SK-N-SH treated with all-trans-retinoic acid at 6 μM for 48 hours (cell line): Measurements from ENCODE around the gene AKAP13.

Experiments
- ATAC-seq: fragments of 200-7000 bp; cut with Tn5 transposase; 3 replicates; pipeline ENCODE4 v1.9.1; 2020; ENCODE audit warnings: mild to moderate bottlenecking, moderate library complexity
- ARNTL ChIP-seq: fragments of 450-650 bp; formaldehyde crosslinking; IDR thresholded peaks from 2 replicates; pipeline ENCODE4 v1.5.0; 2020; ENCODE audit warnings: low read depth, mild to moderate bottlenecking, moderate library complexity, borderline replicate concordance
- CSRNP3 ChIP-seq: fragments of 250-450 bp; sonication (Bioruptor Pico); IDR thresholded peaks from 2 replicates; pipeline ENCODE4 v1.5.1; 2021; ENCODE audit warnings: mild to moderate bottlenecking, moderate library complexity
- GLIS3 ChIP-seq: fragments of 250-450 bp; sonication (Bioruptor Pico); IDR thresholded peaks from 2 replicates; pipeline ENCODE4 v1.5.0; 2020; ENCODE audit warnings: mild to moderate bottlenecking, moderate library complexity
- ISL1 ChIP-seq: fragments of 250-450 bp; sonication (Bioruptor Pico); IDR thresholded peaks from 2 replicates; pipeline ENCODE4 v2.1.2; 2022; ENCODE audit warnings: mild to moderate bottlenecking, moderate library complexity
- OSR1 ChIP-seq: fragments of 250-450 bp; sonication (Bioruptor Pico); IDR thresholded peaks from 2 replicates; pipeline ENCODE4 v1.8.0; 2022; ENCODE audit warnings: moderate library complexity, mild to moderate bottlenecking, inconsistent platforms
- PPARA ChIP-seq: fragments of 250-450 bp; sonication (Bioruptor Pico); IDR thresholded peaks from 2 replicates; pipeline ENCODE4 v1.5.0; 2020; ENCODE audit warnings: mild to moderate bottlenecking, borderline replicate concordance
- SNAI2 ChIP-seq: fragments of 250-450 bp; sonication (Bioruptor Pico); IDR thresholded peaks from 2 replicates; pipeline ENCODE4 v1.5.0; 2020; ENCODE audit warnings: mild to moderate bottlenecking, moderate library complexity
- TCF4 ChIP-seq: fragments of 250-450 bp; sonication (Bioruptor Pico); IDR thresholded peaks from 2 replicates; pipeline ENCODE4 v1.8.0; 2021; ENCODE audit warnings: mild to moderate bottlenecking, moderate library complexity, borderline replicate concordance
- TOX ChIP-seq: fragments of 250-450 bp; sonication (Bioruptor Pico); IDR thresholded peaks from 2 replicates; pipeline ENCODE4 v1.8.0; 2021; ENCODE audit warnings: mild to moderate bottlenecking, moderate library complexity, borderline replicate concordance
- ZC3H10 ChIP-seq: fragments of 250-450 bp; sonication (Bioruptor Pico); IDR thresholded peaks from 2 replicates; pipeline ENCODE4 v1.5.1; 2021; ENCODE audit warnings: mild to moderate bottlenecking, moderate library complexity
- ZFP30 ChIP-seq: fragments of 450-650 bp; formaldehyde crosslinking; IDR thresholded peaks from 2 replicates; pipeline ENCODE4 v1.5.0; 2022; ENCODE audit warnings: mild to moderate bottlenecking, moderate library complexity
- ZNF70 ChIP-seq: fragments of 450-650 bp; formaldehyde crosslinking; IDR thresholded peaks from 2 replicates; pipeline ENCODE4 v1.5.0; 2020; ENCODE audit warnings: mild to moderate bottlenecking, moderate library complexity
- ZNF8 ChIP-seq: fragments of 450-650 bp; formaldehyde crosslinking; IDR thresholded peaks from 2 replicates; pipeline ENCODE4 v1.5.0; 2020; ENCODE audit warnings: mild to moderate bottlenecking, moderate library complexity
- TF ChIP-seq, protein P1 (sequence below): fragments of 250-450 bp; sonication (Bioruptor Pico); IDR thresholded peaks from 2 replicates; pipeline ENCODE4 v1.8.0; 2020; ENCODE audit warnings: mild to moderate bottlenecking, moderate library complexity, borderline replicate concordance
- TF ChIP-seq, protein P2 (sequence below): fragments of 250-450 bp; sonication (Bioruptor Pico); IDR thresholded peaks from 2 replicates; pipeline ENCODE4 v1.5.1; 2020; ENCODE audit warnings: low read depth, mild to moderate bottlenecking, moderate library complexity
- TF ChIP-seq, protein P3 (sequence below): fragments of 250-450 bp; sonication (Bioruptor Pico); IDR thresholded peaks from 2 replicates; pipeline ENCODE4 v1.5.0; 2020; ENCODE audit warnings: mild to moderate bottlenecking, moderate library complexity

The AKAP13 gene

DNA sequence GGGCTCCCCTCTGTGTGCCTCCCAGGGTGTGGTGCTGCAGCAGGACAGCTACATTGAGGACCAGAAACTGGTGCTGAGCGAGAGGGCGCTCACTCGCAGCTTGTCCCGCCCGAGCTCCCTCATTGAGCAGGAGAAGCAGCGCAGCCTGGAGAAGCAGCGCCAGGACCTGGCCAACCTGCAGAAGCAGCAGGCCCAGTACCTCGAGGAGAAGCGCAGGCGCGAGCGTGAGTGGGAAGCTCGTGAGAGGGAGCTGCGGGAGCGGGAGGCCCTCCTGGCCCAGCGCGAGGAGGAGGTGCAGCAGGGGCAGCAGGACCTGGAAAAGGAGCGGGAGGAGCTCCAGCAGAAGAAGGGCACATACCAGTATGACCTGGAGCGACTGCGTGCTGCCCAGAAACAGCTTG, 360.6 kb downstream of the AKAP13 start (continued):
- TF ChIP-seq, protein P1, sequence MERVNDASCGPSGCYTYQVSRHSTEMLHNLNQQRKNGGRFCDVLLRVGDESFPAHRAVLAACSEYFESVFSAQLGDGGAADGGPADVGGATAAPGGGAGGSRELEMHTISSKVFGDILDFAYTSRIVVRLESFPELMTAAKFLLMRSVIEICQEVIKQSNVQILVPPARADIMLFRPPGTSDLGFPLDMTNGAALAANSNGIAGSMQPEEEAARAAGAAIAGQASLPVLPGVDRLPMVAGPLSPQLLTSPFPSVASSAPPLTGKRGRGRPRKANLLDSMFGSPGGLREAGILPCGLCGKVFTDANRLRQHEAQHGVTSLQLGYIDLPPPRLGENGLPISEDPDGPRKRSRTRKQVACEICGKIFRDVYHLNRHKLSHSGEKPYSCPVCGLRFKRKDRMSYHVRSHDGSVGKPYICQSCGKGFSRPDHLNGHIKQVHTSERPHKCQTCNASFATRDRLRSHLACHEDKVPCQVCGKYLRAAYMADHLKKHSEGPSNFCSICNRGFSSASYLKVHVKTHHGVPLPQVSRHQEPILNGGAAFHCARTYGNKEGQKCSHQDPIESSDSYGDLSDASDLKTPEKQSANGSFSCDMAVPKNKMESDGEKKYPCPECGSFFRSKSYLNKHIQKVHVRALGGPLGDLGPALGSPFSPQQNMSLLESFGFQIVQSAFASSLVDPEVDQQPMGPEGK, result no peak
- TF ChIP-seq ISL1 (CRISPR knock-in tag) (no peak), ARNTL (CRISPR knock-in tag) (no peak), ZNF8 (CRISPR knock-in tag) (no peak), GLIS3 (CRISPR knock-in tag) (no peak), PPARA (no peak), ZNF70 (CRISPR knock-in tag) (no peak)
- TF ChIP-seq, protein P2, sequence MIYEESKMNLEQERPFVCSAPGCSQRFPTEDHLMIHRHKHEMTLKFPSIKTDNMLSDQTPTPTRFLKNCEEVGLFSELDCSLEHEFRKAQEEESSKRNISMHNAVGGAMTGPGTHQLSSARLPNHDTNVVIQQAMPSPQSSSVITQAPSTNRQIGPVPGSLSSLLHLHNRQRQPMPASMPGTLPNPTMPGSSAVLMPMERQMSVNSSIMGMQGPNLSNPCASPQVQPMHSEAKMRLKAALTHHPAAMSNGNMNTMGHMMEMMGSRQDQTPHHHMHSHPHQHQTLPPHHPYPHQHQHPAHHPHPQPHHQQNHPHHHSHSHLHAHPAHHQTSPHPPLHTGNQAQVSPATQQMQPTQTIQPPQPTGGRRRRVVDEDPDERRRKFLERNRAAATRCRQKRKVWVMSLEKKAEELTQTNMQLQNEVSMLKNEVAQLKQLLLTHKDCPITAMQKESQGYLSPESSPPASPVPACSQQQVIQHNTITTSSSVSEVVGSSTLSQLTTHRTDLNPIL (CRISPR knock-in tag), result no peak
- TF ChIP-seq, protein P3, sequence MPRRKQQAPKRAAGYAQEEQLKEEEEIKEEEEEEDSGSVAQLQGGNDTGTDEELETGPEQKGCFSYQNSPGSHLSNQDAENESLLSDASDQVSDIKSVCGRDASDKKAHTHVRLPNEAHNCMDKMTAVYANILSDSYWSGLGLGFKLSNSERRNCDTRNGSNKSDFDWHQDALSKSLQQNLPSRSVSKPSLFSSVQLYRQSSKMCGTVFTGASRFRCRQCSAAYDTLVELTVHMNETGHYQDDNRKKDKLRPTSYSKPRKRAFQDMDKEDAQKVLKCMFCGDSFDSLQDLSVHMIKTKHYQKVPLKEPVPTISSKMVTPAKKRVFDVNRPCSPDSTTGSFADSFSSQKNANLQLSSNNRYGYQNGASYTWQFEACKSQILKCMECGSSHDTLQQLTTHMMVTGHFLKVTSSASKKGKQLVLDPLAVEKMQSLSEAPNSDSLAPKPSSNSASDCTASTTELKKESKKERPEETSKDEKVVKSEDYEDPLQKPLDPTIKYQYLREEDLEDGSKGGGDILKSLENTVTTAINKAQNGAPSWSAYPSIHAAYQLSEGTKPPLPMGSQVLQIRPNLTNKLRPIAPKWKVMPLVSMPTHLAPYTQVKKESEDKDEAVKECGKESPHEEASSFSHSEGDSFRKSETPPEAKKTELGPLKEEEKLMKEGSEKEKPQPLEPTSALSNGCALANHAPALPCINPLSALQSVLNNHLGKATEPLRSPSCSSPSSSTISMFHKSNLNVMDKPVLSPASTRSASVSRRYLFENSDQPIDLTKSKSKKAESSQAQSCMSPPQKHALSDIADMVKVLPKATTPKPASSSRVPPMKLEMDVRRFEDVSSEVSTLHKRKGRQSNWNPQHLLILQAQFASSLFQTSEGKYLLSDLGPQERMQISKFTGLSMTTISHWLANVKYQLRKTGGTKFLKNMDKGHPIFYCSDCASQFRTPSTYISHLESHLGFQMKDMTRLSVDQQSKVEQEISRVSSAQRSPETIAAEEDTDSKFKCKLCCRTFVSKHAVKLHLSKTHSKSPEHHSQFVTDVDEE (CRISPR knock-in tag), result no peak

DNA sequence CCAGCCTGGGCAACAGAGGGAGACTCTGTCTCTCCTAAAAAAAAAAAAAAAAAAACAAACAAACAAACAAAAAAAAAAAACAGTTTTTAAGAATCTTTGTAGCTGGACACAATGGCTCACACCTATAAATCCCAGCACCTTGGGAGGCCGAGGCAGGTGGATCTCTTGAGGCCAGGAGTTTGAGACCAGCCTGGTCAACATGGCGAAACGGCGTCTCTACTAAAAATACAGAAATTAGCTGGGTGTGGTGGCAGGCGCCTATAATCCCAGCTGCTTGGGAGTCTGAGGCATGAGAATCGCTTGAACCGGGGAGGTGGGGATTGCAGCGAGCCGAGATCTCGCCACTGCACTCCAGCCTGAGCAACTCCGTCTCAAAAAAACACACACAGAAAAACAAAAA, 361.3 kb downstream of the AKAP13 start:
- no peak for ATAC-seq
- TF ChIP-seq SNAI2 (CRISPR knock-in tag), result no peak
- TF ChIP-seq CSRNP3, result no peak
- no peak for TF ChIP-seq ZC3H10
- no peak for TF ChIP-seq OSR1 (CRISPR knock-in tag)
- TF ChIP-seq, protein P1, result no peak
- TF ChIP-seq, protein P2 (CRISPR knock-in tag), result no peak
- TF ChIP-seq ZFP30 (CRISPR knock-in tag), result no peak

GRCh38 chr15:85742186-85742821, 361.9 kb downstream of the AKAP13 start:
- TF ChIP-seq ZC3H10 (no peak), TCF4 (CRISPR knock-in tag) (no peak), ZFP30 (CRISPR knock-in tag) (no peak), GLIS3 (CRISPR knock-in tag) (no peak), ZNF8 (CRISPR knock-in tag) (no peak), SNAI2 (CRISPR knock-in tag) (no peak), TOX (CRISPR knock-in tag) (no peak)
- no peak for ATAC-seq
